Right cardiac atrium (tissue), 5 donors: ENCODE results near the gene ZACN. TPM values are rescaled to one million over a fixed set of nuclear protein-coding genes. Genes with fewer than 3 reads are reported as not detected.
"Not testable (repeated sequence)": the region's sequence is repeated elsewhere in the genome, so short reads cannot be mapped to it uniquely, and the experiment has no call there.

ENCODE experiments used
- ATAC-seq, 2 donors: fragments of 200-7000 bp; cut with Tn5 transposase; one replicate each; pipeline versions ENCODE4 v1.8.0 to v1.9.1; 2020; ENCODE audit warnings: moderate library complexity in 2 of 2, mild to moderate bottlenecking in 1 of 2
- DNase-seq, 3 donors: peaks; one replicate each; pipeline ENCODE4 v3.0.0-alpha.2; 2020
- H3K27ac ChIP-seq: one replicate; pipeline ENCODE4 v1.5.1; 2013; ENCODE audit warnings: mild to moderate bottlenecking, low read length, control low read depth, moderate library complexity
- H3K27me3 ChIP-seq: one replicate; pipeline ENCODE4 v1.6.1; 2013; ENCODE audit not compliant: control insufficient read depth, insufficient read depth
- H3K4me1 ChIP-seq: one replicate; pipeline ENCODE4 v1.6.1; 2013; ENCODE audit warnings: low read length; ENCODE audit not compliant: control insufficient read depth, insufficient read depth
- H3K4me3 ChIP-seq: one replicate; pipeline ENCODE4 v1.5.1; 2013; ENCODE audit warnings: low read length, control low read depth
- H3K9me3 ChIP-seq: one replicate; pipeline ENCODE4 v1.6.1; 2013; ENCODE audit warnings: low read length; ENCODE audit not compliant: control insufficient read depth
- WGBS: extraction: QIAGEN DNeasy Blood & Tissue Kit; methylation state at CpG from one replicate; pipeline ENCODE4 v1.1.7; 2013; 5-methylcytosine and 5-hydroxymethylcytosine counted together
- intact Hi-C, 4 donors: fragments of 100-400 bp; cut with DNase I; formaldehyde crosslinking; loops; one replicate each; pipeline versions ENCODE4 v1.11.0 to v1.14.0; 2022 to 2023
- polyA plus RNA-seq: library from polyadenylated mRNA; stranded (reverse); fragments of 200-250 nt; gene quantifications from one replicate; pipeline ENCODE4 v1.2.3, GENCODE V29; 2013
- total RNA-seq, 4 donors: library from RNA; stranded (reverse); fragmentation: NEBNext Ultra II Directional; extraction: Animal tissue kit (Norgen Biotek cat#: 25700); gene quantifications; one replicate each; pipeline ENCODE4 v1.2.1, GENCODE V29; 2021
- donor health status: healthy with polysubstance abuse.
- donor health status: DM: no; HTN: yes; CAD: no.
- donor health status: DM: no; HTN: no; CAD: no.
- donor health status: DM: no; HTN: yes; CAD: no; lungs with severe emphysema.
- donor health status: DM: yes; HTN: yes; CAD: no.

The ZACN gene
- total and polyA plus RNA-seq, 5 donors: 1.5 TPM; not detected in 4

- no peaks in the 10 kb centered on the region for H3K27me3 ChIP-seq
- 4% methylated on average over 82 of the region's 82 CpGs for WGBS
- H3K27ac ChIP-seq: no peak overlapping the region
- ATAC-seq (no peak), DNase-seq (no peak)
- no peak overlapping the region for H3K4me3 ChIP-seq
- no peaks in the 10 kb centered on the region for H3K4me1 ChIP-seq
- H3K9me3 ChIP-seq: no peaks in the 10 kb centered on the region
- intact Hi-C loops: no loop called here
Observed at GRCh38 chr17:76076765-76077583, 2.0 kb upstream of the ZACN start.

- no peaks in the 10 kb centered on the region for H3K27me3 ChIP-seq
- intact Hi-C loops: no loop called here
- no peak overlapping the region for H3K27ac ChIP-seq
- DNase-seq (no peak), ATAC-seq (no peak)
- 17% methylated on average over 12 of the region's 12 CpGs for WGBS
- H3K9me3 ChIP-seq: no peaks in the 10 kb centered on the region
- no peak overlapping the region for H3K4me3 ChIP-seq
- H3K4me1 ChIP-seq: no peaks in the 10 kb centered on the region
Observed at GRCh38 chr17:76077584-76078110, 1.3 kb upstream of the ZACN start.

- DNase-seq, H3K27me3 ChIP-seq, ATAC-seq, H3K4me1 ChIP-seq, H3K27ac ChIP-seq, H3K9me3 ChIP-seq, H3K4me3 ChIP-seq, intact Hi-C loops: not testable (repeated sequence)
- 54% methylated on average over 5 of the region's 5 CpGs for WGBS
Observed at GRCh38 chr17:76078370-76078769, 612 bp upstream of the ZACN start.

GRCh38 chr17:76079535-76079955 is 563 bp downstream of the ZACN start:
- intact Hi-C loops: no loop called here
- H3K4me1 ChIP-seq: no peaks in the 10 kb centered on the region
- no peak overlapping the region for H3K4me3 ChIP-seq
- ATAC-seq (no peak), DNase-seq (peak in 1 of 3 donors; percentile 61)
- WGBS: 19% methylated on average over 9 of the region's 9 CpGs
- no peaks in the 10 kb centered on the region for H3K27me3 ChIP-seq
- H3K27ac ChIP-seq: no peak overlapping the region
- no peaks in the 10 kb centered on the region for H3K9me3 ChIP-seq

- Histone ChIP-seq H3K9me3 (no peaks in the 10 kb centered on the region), H3K27me3 (no peaks in the 10 kb centered on the region), H3K4me1 (no peaks in the 10 kb centered on the region), H3K27ac (no peak overlapping the region), H3K4me3 (no peak overlapping the region)
- intact Hi-C loops: no loop called here
- 4% methylated on average over 23 of the region's 23 CpGs for WGBS
- no peak for DNase-seq
- peak; percentile 6 to 7 for ATAC-seq
Observed at GRCh38 chr17:76079956-76080767, 1.2 kb downstream of the ZACN start.

GRCh38 chr17:76080768-76081287 is 1.8 kb downstream of the ZACN start:
- WGBS: 34% methylated on average over 6 of the region's 6 CpGs

GRCh38 chr17:76081295-76082210 is 2.6 kb downstream of the ZACN start:
- H3K4me1 ChIP-seq: no peaks in the 10 kb centered on the region
- DNase-seq (no peak), ATAC-seq (peak in 1 of 2 donors; percentile 7)
- no peak overlapping the region for H3K4me3 ChIP-seq
- intact Hi-C loops: no loop called here
- H3K9me3 ChIP-seq: no peaks in the 10 kb centered on the region
- no peaks in the 10 kb centered on the region for H3K27me3 ChIP-seq
- WGBS: 61% methylated on average over 27 of the region's 27 CpGs
- no peak overlapping the region for H3K27ac ChIP-seq

More at GRCh38 chr17:76080768-76081287, 1.8 kb downstream of the ZACN start:
- DNase-seq (no peak), ATAC-seq (peak in 1 of 2 donors; percentile 2)
- Histone ChIP-seq H3K4me1 (no peaks in the 10 kb centered on the region), H3K4me3 (no peak overlapping the region), H3K27me3 (no peaks in the 10 kb centered on the region), H3K9me3 (no peaks in the 10 kb centered on the region), H3K27ac (no peak overlapping the region)
- intact Hi-C loops: no loop called here

GRCh38 chr17:76082326-76083251 is 3.6 kb downstream of the ZACN start:
- Histone ChIP-seq H3K27ac (no peak overlapping the region), H3K4me1 (no peaks in the 10 kb centered on the region), H3K4me3 (no peak overlapping the region), H3K9me3 (no peaks in the 10 kb centered on the region), H3K27me3 (no peaks in the 10 kb centered on the region)
- DNase-seq (peak in 1 of 3 donors; percentile 69), ATAC-seq (no peak)
- intact Hi-C loops: no loop called here
- WGBS: 78% methylated on average over 20 of the region's 20 CpGs

GRCh38 chr17:76083536-76084182 is 4.7 kb downstream of the ZACN start:
- WGBS: 84% methylated on average over 15 of the region's 15 CpGs
- Histone ChIP-seq H3K4me3 (no peak overlapping the region), H3K4me1 (no peaks in the 10 kb centered on the region), H3K9me3 (no peaks in the 10 kb centered on the region), H3K27ac (no peak overlapping the region), H3K27me3 (no peaks in the 10 kb centered on the region)
- intact Hi-C loops: no loop called here
- DNase-seq: peak in 1 of 3 donors; percentile 65
- ATAC-seq: no peak
